T1000 (cell line): ENCODE measurements around the gene KIF5C.

ENCODE experiments used
- DNase-seq: peaks from one replicate; lab custom pipeline; 2025; ENCODE audit warnings: mixed read lengths; lab: John Stamatoyannopoulos, UW

The KIF5C gene

DNA sequence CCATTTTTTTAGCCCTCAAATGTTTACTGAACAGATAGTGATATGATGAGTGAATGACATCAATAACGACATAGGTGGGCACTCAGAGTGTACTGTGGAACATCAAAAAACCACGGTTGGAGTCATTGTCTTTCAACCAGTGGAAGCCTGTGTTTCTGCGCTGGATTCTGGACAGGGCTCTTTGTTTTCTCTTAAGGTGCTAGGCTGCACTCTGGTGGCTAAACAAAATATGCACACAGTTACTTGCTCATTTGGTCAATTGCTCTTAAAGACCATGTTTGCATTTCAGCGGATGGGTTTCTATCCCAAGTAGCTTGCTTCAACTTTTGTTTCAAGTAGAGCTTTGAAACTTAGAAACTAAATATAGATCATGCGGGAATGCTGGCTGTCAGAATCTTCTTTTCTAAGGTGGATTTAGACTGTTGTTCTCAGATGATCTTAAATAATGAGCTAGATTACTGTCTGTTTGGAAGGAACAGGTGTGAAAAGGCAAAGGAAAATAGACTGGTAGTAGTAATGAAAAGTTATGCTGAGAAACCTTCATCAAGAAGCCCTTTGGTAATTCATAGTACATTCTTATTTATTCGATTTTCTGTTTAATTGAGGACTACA is 115.0 kb downstream of the KIF5C start:
- peak; percentile 21 for DNase-seq

DNA sequence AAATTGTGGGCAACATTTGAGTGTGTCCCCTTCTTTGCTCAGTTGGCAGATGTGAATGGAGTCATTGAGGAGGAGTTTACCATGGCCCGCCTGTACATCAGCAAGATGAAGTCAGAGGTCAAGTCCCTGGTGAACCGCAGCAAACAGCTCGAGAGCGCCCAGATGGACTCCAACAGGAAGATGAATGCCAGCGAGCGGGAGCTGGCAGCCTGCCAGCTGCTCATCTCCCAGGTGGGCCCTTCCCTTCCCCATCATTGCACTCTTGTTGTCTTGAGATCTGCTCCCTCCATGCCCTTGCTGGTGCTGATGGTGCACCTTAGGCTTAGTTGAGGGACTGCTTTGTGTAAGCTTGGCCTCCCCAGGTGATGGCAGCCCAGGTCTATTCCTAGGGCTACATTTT is 115.9 kb downstream of the KIF5C start:
- no peak for DNase-seq

DNA sequence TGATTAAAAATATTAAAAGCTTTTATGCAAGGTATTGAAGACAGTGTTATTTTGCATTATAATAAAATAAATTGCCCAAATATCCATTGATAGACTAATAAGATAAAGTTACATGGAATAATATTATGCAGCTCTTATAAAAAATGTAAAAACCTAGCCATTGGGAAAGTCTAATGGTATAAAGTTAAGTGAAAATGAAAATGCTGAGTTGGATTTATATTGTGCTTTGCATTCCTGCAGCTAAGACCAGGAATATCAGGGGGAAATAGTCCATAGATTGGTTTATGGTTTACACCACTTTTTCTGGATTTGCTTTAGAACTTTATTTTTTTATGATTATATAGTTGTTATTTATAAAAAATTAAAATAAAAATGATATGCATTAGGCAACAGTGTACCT is 117.4 kb downstream of the KIF5C start:
- no peak for DNase-seq

DNA sequence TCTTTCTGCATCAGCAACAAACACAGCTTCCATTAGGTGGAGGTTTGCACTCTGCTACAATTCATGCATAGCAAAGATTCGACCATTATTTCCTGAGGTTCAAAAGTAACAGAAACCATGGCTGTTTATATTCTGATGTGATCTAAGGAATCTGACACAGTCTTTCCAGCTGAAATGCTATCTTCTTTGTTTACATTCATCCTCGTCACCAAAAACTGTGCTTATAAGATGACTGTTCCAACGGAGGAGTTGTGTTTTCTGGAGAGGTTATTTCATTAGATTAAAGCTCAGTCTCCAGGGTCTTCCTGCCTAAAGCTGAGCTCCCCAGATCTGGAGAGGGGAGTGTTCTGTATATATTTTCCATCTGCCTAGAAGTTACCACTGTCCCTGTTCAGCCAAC is 118.3 kb downstream of the KIF5C start:
- no peak for DNase-seq

DNA sequence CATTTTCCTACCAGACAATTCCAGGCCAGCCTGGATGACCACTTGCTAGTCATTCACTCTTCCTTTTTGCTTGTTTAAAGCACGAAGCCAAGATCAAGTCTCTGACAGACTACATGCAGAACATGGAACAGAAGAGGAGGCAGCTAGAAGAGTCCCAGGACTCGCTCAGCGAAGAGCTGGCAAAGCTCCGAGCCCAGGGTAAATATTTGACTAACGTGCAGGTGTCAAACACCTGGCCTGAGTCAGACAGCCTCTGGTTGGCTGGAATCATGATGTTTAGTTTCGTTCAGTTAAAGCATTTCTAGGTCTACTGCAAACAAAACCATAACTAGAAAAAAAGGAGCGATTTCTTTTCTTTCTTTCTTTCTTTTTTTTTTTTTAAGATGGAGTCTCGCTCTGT is 119.3 kb downstream of the KIF5C start:
- no peak for DNase-seq

DNA sequence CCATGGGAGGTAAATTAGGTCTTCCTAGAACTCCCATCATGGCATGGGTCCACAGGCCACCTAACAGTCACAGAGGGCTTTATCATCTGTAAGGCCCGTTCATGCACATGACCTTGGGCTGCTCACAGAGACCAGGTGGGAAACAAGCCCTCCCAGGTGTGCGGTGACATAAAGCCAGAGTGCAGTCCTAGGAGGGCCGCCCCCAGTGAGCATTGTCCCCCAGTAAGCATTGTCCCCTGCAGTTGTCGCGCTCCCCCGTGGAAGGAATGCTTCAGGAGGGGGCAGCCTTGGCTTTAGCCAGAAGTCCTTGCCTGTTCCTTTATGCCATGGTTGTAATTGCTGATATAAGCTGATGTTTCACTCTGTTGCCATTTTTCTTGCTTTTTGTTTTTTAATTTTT is 121.8 kb downstream of the KIF5C start:
- no peak for DNase-seq

DNA sequence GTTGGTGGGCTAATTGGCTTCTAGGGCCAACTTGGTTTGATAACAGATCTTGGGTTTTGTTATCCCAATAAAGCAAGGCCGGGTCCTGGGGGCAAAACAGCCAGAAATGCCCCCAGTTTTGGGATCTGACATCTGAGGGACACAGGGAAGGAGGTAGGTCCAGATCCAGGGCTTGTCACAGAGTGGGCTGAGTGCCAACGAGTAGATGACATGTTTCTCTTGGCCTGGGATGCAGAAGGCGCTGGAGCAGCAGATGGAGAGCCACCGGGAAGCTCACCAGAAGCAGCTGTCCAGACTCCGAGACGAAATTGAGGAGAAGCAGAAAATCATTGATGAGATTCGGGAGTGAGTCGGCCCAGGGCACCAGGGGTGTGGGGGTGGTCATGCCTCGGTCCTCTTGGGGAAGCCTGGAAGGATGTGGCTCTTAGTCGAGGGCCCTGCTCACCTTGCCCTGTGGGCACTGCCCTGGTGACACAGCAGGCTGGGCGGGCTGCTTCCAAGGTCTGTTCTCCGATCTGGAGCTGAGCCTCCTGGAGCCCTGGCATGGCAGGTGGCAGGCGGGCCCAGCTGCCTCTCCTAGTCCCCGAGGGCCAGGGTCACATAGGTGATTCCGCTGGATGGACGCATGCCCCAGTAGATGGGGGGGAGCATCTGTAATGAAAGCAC is 123.3 kb downstream of the KIF5C start:
- no peak for DNase-seq

DNA sequence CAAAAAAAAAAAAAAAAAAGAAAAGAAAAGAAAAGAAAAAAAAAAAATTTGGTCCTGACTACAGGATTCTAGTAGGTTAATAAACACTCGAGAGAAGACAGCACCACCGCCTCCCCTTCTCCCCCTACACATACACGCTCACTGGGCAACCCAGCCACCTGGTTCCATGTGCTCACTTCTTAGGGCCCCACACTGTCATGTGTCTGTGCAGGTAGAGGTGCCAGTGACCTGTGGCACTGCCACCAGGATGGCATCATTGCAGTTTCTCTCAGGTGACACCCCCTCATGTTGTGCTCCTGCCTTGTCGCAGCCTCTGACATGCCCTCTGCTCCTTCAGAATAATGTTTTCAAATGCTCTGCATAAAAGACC is 123.8 kb downstream of the KIF5C start:
- DNase-seq: no peak

DNA sequence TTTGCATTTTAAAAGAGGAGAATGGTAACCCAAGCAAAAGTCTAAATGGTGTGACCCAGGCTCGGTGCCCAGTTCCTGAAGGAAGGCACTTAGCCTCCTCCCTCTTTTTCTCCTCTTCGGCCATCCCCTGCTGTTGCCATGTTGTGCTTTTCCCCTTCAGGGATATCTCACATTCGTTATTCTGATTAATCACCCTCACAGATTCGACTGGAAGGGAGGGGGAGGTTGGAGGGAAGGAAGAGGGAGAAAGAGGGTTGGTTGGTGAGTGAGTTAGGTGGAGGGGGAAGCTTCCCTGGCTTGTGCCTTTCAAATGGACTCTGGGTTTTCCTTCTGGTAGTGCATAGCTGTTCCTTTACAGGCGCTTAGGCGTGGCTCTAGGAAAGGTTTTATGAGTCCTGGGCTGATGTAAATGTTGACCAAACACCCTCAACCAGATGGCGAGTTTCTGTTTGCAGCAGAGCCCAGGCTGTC is 124.5 kb downstream of the KIF5C start:
- no peak for DNase-seq

DNA sequence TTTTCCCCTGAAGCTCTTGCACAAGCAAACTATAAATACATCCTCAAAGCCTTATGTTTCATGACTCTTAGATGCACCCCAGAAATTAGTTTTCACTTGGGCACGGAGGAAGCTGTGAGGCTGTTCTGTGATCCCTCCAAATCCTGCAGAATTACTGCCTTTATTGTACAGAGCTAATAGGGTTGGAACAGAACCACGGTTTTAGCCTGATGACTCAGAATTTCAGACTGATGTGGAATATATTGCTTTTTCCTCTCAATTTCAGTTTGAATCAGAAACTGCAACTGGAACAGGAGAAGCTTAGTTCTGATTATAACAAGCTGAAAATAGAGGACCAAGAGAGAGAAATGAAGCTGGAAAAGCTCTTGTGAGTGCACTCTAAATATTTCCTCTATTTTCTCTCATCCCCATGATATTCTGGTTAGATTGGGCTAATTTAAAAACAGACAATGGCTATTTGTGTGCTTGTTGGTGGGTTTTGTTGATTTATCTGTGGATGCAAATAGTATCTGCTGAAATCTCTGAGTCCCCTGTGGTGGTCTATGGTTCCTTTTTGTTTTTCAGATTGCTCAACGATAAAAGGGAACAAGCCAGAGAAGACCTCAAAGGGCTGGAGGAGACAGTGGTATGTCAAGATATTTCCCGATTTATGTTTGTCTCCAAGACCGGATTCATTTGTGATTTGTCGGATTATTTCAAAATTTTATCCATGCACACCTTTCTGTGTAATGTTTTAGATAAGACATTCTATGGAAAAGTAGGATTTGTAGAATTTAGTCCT is 125.3 kb downstream of the KIF5C start:
- DNase-seq: no peak

DNA sequence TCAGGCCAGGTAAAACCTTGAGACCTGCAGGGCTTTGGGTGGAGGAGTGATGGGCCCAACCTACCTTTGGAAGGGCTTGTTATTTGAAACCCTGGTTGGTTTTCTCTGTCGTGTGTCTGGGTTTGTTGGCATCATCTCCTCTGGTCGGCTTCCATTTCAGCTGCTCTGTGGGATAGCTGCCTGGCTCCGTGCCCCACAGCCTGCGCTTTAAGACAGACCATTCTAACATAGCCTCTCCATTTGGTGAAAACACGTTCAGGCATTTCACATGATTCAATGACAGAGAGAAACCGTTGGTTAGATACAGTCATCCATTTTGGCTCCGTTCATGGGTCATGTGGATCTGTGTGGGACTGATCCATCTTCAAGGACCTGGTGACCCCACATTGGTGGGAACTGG is 126.5 kb downstream of the KIF5C start:
- DNase-seq: no peak

DNA sequence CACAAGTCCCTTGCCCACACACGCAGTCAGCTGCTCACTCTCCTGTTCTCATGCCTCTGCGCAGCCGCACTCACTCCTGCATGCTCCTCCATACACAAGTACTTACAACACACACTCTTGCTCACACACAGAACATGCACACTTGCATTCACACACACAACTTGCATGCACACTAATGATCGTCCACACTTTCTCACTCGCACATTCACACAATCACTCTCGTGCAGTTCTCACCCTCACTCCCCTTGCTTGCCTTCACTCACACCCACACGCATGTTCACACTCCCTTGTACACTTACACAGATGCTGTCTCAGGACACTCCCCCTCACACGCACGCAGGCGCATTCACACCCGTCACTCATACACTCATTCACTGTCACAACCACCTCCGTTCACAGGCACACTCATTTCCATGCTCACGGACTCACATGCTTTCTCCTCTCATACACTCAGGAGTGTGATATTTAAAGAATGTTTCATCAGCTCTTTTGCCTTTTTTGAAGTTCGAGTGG is 127.4 kb downstream of the KIF5C start:
- no peak for DNase-seq

DNA sequence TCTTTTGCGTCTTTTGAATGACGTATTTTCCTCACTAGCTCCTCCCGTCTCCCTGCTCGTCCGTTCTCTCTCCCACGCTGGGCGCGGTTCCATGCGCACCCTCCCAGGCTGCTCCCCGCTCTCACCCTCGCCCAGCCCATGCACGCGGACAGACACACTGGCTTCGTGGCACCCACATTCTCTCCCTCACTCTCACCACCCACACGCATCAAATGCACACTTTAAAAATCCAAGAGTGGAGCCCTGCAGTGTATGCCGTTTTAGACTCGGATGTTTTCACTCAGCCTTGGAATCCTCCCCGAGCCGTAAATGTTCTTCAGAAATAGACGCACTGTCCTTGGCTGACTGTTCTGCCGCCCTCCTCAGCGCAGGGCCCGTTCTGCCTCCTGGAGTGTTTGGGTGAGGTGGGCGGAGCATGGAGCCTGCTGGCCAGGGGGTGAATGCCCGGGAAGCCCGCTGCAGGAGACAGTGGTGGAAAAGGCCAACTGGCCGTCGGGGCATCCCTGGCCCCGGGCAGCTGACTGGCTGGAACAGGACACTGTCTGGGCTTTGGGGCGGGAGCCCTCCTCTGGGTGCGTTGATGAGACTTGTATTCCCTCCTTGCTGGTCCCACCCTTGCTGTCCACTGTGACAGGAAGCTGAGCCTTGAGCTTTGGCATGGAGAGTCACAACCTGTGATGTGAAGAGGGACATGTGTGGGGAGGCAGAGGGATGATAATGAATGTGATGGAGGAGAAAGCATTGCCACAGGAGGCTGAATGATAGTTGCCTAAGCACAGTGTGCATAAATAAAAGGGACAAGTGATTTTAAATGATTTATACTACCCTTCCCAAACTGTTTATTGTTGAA is 128.1 kb downstream of the KIF5C start:
- no peak for DNase-seq

DNA sequence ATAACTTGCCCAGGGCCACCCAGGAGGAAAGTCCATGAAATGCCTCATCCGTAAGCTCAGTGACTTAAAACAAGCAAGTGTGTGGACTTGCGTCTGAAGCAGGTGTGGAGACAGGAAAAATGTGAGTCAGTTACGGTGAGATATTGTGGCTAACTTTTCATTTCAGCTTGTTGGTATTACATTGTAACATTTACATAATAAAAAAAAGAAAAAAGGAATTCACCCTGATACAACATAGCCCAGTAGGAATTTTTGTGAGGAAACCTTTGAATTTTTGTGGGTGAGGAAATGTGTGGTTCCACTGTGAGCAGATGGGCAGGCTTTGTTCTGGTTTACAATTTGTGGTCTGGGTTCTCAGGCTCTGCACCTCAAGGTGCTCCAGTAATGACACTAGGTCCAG is 129.8 kb downstream of the KIF5C start:
- DNase-seq: no peak

DNA sequence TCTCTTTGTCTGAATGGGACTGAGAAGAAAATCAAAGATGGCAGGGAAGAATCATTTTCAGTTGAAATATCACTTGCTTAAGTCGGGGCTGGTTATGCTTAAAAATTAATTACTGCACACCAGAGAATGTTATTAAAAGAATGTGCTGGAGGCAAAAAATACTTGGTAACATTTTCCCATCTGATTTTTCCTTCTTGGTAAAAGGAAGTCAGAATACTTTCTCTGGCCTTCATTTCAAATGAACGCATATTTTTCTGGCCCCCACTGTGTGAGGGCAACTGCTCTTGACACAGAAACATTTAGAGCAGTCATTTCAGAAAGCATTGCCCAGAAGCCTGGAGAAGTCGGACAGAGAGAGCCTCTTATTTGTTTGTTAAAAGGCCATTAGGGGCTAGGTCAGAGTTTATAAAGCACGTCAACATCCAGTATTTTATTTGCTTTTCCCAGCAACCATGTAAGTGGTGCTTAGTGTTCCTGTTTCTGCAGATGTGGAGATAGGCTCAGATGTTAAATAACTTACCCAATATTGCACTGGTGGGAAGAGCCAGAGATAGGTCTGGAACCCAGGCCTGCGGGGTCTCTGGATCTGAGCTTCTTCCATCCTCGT is 130.5 kb downstream of the KIF5C start:
- no peak for DNase-seq

DNA sequence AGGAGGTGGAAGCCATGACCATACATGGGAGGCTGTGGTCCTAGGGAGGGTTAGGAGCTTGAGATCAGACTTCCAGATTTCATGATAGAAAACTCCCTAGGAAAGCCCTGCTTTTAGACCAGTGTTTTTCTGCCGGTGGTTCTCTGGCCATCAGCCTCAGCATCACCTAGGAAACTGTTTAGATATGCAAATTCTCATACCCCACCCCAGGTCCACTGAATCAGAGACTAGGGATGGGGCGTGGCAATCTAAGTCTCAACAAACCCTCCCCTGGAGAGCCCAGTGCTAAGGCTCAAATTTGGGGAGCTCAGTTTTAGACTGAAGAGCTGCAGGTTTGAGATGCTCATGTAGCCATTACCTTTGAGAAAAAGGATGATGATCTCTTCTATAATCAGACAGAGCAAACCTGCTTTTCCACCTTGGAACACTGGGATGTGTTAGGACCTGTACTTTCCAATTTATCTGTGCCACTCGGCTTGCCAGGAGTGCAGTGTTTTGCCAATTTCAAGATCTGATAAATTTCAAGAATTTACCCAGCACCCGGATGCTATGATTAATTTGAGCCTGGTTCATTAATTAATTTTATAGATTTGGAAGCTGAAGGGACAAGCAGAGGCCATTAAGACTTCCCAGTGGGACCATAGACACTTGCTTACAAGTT is 132.0 kb downstream of the KIF5C start:
- no peak for DNase-seq

DNA sequence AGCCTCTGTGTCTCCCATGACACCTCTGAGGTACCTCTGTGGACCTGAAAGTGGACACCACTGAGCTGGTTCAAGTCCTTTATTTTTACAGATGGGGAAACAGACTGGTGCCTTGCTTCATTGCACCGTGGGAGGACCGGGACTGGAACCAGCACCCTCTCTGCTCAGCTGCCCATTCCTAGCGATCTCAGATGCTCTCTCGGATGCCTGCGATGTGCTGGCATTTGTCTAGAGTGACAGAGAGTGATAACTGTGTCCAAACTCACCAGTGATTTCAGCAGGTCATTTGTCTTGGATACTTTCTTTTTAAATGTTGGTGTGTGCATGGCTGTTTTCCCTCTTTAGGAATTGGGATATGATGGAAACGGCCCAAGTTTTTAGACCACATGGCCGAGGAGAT is 133.4 kb downstream of the KIF5C start:
- DNase-seq: no peak

DNA sequence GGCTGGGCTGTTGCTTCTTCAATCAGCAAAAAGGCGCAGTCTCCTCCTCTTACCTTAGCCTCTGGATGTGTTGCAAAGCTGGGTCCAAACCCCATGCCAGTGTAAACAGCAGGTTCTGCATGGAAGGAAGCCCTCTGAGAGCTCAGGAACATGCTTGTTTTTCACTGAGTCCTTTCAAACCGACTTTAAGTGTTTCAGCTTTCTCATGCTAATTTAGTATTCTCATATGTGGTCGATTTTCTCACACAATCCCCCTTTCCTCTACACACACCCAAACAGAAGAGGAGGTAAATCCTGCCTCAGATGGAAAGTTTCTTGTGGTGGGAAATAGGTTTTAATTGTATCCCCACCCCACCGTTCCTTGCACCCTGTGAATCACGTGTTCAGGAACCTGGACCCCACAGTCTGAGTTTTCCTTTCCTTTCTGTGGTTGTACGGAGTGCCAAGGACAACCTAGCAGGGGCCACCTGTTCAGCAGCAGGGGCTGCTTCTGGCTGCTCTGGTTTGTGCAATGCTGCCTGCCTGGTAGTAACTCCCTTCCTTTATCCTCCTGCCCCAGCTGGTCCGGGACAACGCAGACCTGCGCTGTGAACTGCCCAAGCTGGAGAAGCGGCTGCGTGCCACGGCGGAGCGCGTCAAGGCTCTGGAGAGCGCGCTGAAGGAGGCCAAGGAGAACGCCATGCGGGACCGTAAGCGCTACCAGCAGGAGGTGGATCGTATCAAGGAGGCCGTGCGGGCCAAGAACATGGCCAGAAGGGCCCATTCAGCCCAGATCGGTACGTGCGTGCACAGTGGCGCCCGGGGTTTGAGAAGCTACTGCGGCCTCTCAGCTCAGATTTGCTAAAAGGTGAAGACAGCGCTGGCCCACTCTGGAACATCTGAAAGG is 134.8 kb downstream of the KIF5C start:
- no peak for DNase-seq

DNA sequence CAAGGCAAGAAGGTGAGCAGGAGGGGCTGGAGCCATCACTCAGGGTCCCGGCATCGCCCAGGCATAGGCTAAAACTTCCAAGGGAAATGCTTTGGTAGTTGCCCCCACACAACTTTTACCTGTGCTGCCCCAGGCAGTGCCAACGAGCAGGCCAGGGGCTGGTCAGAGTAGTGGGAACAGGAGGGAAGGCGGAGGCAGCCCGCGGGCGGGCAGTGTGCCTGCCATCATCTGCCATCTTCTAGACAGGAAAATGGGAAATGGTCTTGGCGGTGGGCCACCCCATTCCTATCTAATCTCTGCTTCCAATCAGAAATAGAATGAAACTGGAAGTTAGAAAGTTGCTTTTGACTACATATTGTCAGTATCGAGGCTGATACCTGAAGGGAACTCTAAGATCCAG is 137.5 kb downstream of the KIF5C start:
- no peak for DNase-seq

DNA sequence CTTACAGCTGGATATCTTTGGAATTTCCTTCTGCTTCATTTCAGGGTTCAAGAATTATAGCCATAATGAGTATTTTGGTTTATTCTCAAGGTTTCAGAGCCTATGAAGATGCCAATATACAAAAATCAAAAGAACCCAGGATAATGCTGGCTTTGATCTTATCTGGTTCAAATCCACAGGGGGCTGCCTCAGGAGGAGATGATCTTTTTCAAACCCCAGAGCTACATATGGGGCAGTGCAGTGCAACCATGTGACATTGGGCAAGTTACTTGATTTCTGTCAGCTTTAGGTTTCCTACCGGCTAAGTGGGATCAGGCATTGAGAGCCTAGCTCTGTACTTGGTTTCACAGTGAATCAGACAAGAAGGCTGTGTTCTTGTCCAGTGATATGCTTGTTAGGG is 140.5 kb downstream of the KIF5C start:
- no peak for DNase-seq
